Astrocyte (in vitro differentiated cells and primary cell): ENCODE results near the gene RGPD8. TPM values are rescaled to one million over a fixed set of nuclear protein-coding genes. Genes with fewer than 3 reads are reported as not detected.
"Not testable (repeated sequence)": the region's sequence is repeated elsewhere in the genome, so short reads cannot be mapped to it uniquely, and the experiment has no call there.

Experiments used
- DNase-seq: peaks from one replicate; pipeline ENCODE4 v3.0.0-alpha.2; 2010; ENCODE audit warnings: low read depth
- FAIRE-seq: peaks from 2 replicates; lab custom pipeline; 2011; peaks lifted over from hg19 to GRCh38; lab: Jason Lieb, UNC
- H2AFZ ChIP-seq: 2 replicates; pipeline ENCODE4 v1.6.0; 2012; ENCODE audit warnings: low read depth, low read length, inconsistent platforms
- H3K27ac ChIP-seq: 2 replicates; pipeline ENCODE4 v1.5.1; 2011; ENCODE audit warnings: low read depth, low read length, inconsistent platforms
- H3K27me3 ChIP-seq: 2 replicates; pipeline ENCODE4 v1.6.0; 2011; ENCODE audit warnings: low read length, inconsistent platforms; ENCODE audit not compliant: insufficient read depth
- H3K36me3 ChIP-seq: 2 replicates; pipeline ENCODE4 v1.5.1; 2011; ENCODE audit warnings: low read length, inconsistent platforms; ENCODE audit not compliant: insufficient read depth
- H3K4me1 ChIP-seq: 2 replicates; pipeline ENCODE4 v1.5.1; 2011; ENCODE audit warnings: low read length, inconsistent platforms; ENCODE audit not compliant: insufficient read depth
- H3K4me2 ChIP-seq: 2 replicates; pipeline ENCODE4 v1.6.0; 2012; ENCODE audit warnings: low read length, inconsistent platforms
- H3K4me3 ChIP-seq: 2 replicates; pipeline ENCODE4 v1.5.1; 2011; ENCODE audit warnings: low read depth, mild to moderate bottlenecking, low read length, inconsistent platforms; ENCODE audit not compliant: insufficient read depth
- H3K79me2 ChIP-seq: 2 replicates; pipeline ENCODE4 v1.6.0; 2012; ENCODE audit warnings: mild to moderate bottlenecking, low read length, inconsistent platforms; ENCODE audit not compliant: insufficient read depth
- H3K9ac ChIP-seq: 2 replicates; pipeline ENCODE4 v1.6.0; 2012; ENCODE audit warnings: mild to moderate bottlenecking, low read length, inconsistent platforms
- H3K9me3 ChIP-seq: 2 replicates; pipeline ENCODE4 v1.5.1; 2012; ENCODE audit warnings: low read depth, mild to moderate bottlenecking, low read length, inconsistent platforms; ENCODE audit not compliant: insufficient read depth
- H4K20me1 ChIP-seq: 2 replicates; pipeline ENCODE4 v1.6.0; 2012; ENCODE audit warnings: low read length, inconsistent platforms; ENCODE audit not compliant: insufficient read depth
- H3K27ac Mint-ChIP-seq: one replicate; pipeline ENCODE4 v1.8.0; 2021; ENCODE audit warnings: mild to moderate bottlenecking, mixed read lengths; ENCODE audit not compliant: unreplicated experiment
- H3K27me3 Mint-ChIP-seq: one replicate; pipeline ENCODE4 v1.8.0; 2021; ENCODE audit warnings: low read depth, mixed read lengths; ENCODE audit not compliant: unreplicated experiment
- H3K36me3 Mint-ChIP-seq: one replicate; pipeline ENCODE4 v1.8.0; 2021; ENCODE audit warnings: low read depth, mixed read lengths; ENCODE audit not compliant: unreplicated experiment
- H3K4me1 Mint-ChIP-seq: one replicate; pipeline ENCODE4 v1.8.0; 2021; ENCODE audit warnings: low read depth, mixed read lengths; ENCODE audit not compliant: unreplicated experiment
- H3K4me3 Mint-ChIP-seq: one replicate; pipeline ENCODE4 v1.8.0; 2021; ENCODE audit warnings: mild to moderate bottlenecking, moderate library complexity, mixed read lengths; ENCODE audit not compliant: unreplicated experiment
- H3K9me3 Mint-ChIP-seq: one replicate; pipeline ENCODE4 v1.8.0; 2021; ENCODE audit warnings: mild to moderate bottlenecking, mixed read lengths; ENCODE audit not compliant: unreplicated experiment
- CTCF ChIP-seq: IDR thresholded peaks from 2 replicates; pipeline ENCODE4 v1.5.1; 2011; ENCODE audit warnings: low read depth, mild to moderate bottlenecking, inconsistent platforms, low read length, moderate library complexity; ENCODE audit not compliant: insufficient read depth
- EZH2 ChIP-seq: IDR thresholded peaks from 2 replicates; pipeline ENCODE4 v1.6.1; 2012; ENCODE audit warnings: mild to moderate bottlenecking, low read length, inconsistent platforms; ENCODE audit not compliant: insufficient read depth
- total RNA-seq: library from RNA; stranded (reverse); gene quantifications from 2 replicates; pipeline ENCODE4 v1.2.1, GENCODE V29; 2021

Gene RGPD8
- total RNA-seq, 1 donor from 2014 or later = 9.6 TPM

- Histone ChIP-seq H3K4me3 (no peak overlapping the region), H3K27me3 (no peaks in the 10 kb centered on the region), H3K4me2 (no peak overlapping the region), H3K9me3 (peaks cover 3% of the 10 kb centered on the region), H3K9ac (no peak overlapping the region), H3K36me3 (no peaks in the 10 kb centered on the region), H3K79me2 (no peaks in the 10 kb centered on the region), H3K27ac (no peak overlapping the region), H2AFZ (no peak overlapping the region), H3K4me1 (no peaks in the 10 kb centered on the region), H4K20me1 (no peaks in the 10 kb centered on the region)
- no peak for DNase-seq
- no peak for FAIRE-seq
- H3K27ac Mint-ChIP-seq = no peak overlapping the region
- peaks cover 12% of the 10 kb centered on the region for H3K9me3 Mint-ChIP-seq
- peaks cover 11% of the 10 kb centered on the region for H3K27me3 Mint-ChIP-seq
- no peaks in the 10 kb centered on the region for H3K36me3 Mint-ChIP-seq
- H3K4me1 Mint-ChIP-seq = no peaks in the 10 kb centered on the region
- H3K4me3 Mint-ChIP-seq = no peak overlapping the region
- TF ChIP-seq EZH2 (no peak), CTCF (no peak)
Observed at GRCh38 chr2:112451317-112451716, 17.9 kb upstream of the RGPD8 start.

GRCh38 chr2:112449854-112450253 is 16.4 kb upstream of the RGPD8 start:
- H3K27me3 ChIP-seq = no peaks in the 10 kb centered on the region
- no peak for FAIRE-seq
- H3K9ac ChIP-seq = no peak overlapping the region
- H3K4me1 ChIP-seq = no peaks in the 10 kb centered on the region
- DNase-seq = no peak
- Mint-ChIP-seq H3K36me3 (no peaks in the 10 kb centered on the region), H3K9me3 (peaks cover 10% of the 10 kb centered on the region), H3K4me1 (no peaks in the 10 kb centered on the region), H3K4me3 (no peak overlapping the region), H3K27me3 (peaks cover 5% of the 10 kb centered on the region), H3K27ac (no peak overlapping the region)
- no peaks in the 10 kb centered on the region for H3K79me2 ChIP-seq
- TF ChIP-seq EZH2 = no peak
- TF ChIP-seq CTCF = no peak
- H3K4me3 ChIP-seq = no peak overlapping the region
- no peaks in the 10 kb centered on the region for H4K20me1 ChIP-seq
- H3K27ac ChIP-seq = no peak overlapping the region
- no peaks in the 10 kb centered on the region for H3K36me3 ChIP-seq
- no peak overlapping the region for H2AFZ ChIP-seq
- H3K4me2 ChIP-seq = no peak overlapping the region
- peaks cover 3% of the 10 kb centered on the region for H3K9me3 ChIP-seq

GRCh38 chr2:112444256-112444655 is 10.8 kb upstream of the RGPD8 start:
- H3K36me3 Mint-ChIP-seq, H3K27ac Mint-ChIP-seq, H3K79me2 ChIP-seq, H3K27me3 Mint-ChIP-seq, H3K27me3 ChIP-seq, H3K4me2 ChIP-seq, DNase-seq, H3K36me3 ChIP-seq, H3K9me3 ChIP-seq, FAIRE-seq, H3K4me1 Mint-ChIP-seq, H2AFZ ChIP-seq, H3K4me3 Mint-ChIP-seq, H4K20me1 ChIP-seq, H3K9ac ChIP-seq, H3K9me3 Mint-ChIP-seq, H3K4me1 ChIP-seq, H3K27ac ChIP-seq, H3K4me3 ChIP-seq: not testable (repeated sequence)

DNA sequence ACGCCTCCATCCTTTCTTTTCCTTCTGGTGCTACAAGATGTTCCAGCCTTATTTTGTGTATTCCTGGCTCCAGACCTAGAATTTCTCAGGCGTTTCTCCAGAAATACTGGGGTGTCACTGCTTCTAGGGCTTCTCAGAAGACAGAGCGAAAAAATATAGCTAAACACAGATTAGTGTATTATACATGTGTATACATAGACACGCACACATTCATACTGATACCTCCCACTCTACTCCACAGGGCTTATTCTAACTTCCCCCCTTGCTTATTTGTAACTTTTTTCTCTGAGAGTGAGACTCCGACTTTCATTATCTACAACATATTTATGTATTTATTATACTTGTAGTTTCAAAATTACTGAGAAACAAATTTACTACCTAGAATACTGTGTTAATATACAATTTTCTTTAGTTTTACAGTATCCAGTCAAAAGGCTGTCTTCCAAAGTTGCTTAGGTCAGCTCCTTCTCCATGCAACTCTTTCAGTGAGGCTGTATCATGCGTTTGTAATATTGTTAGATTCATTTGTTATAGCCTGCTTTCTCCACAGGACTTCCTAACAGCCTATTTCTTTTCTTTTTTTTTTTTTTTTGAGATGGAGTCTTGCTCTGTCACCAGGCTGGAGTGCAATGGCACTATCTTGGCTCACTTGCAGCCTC is 5.3 kb upstream of the RGPD8 start:
- not testable (repeated sequence) for FAIRE-seq, H3K9me3 Mint-ChIP-seq

DNA sequence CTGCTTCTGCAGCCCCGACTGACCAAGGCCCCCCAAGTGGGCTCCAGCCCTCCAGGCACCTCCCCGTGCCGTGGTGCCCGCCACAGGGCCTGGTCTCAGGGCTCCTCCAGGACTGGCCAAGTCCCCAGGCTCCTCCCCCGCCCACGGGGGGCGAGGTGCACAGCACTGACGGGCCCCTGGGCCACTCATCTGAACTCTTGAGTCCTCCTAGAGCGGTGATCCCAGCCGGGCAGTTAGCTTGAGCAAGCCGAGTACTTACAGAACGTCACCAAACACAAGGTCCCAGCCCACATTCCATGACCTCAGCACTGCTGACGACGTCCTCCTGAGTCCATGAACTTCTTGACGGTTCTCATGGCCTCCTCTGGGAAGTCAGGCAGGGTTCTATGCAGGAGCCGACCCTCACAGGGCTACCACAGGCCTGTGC is 4.0 kb upstream of the RGPD8 start:
- H3K4me1 Mint-ChIP-seq, H3K27me3 Mint-ChIP-seq, H3K27me3 ChIP-seq, FAIRE-seq, H2AFZ ChIP-seq, H3K4me2 ChIP-seq, H3K36me3 Mint-ChIP-seq, H3K36me3 ChIP-seq, H3K4me3 Mint-ChIP-seq, H3K79me2 ChIP-seq, H3K4me1 ChIP-seq, H3K9ac ChIP-seq, DNase-seq, H3K27ac ChIP-seq, H3K4me3 ChIP-seq, H3K27ac Mint-ChIP-seq, H4K20me1 ChIP-seq, H3K9me3 Mint-ChIP-seq, H3K9me3 ChIP-seq: not testable (repeated sequence)

More for the DNA sequence above, 5.3 kb upstream of the RGPD8 start:
- not testable (repeated sequence) for H3K4me3 Mint-ChIP-seq, H3K27me3 Mint-ChIP-seq, H4K20me1 ChIP-seq, H3K27ac Mint-ChIP-seq, H3K9ac ChIP-seq, H3K4me1 ChIP-seq, H3K4me1 Mint-ChIP-seq, H3K4me3 ChIP-seq, H3K36me3 Mint-ChIP-seq, H2AFZ ChIP-seq, H3K9me3 ChIP-seq, H3K36me3 ChIP-seq, H3K4me2 ChIP-seq, H3K79me2 ChIP-seq, H3K27me3 ChIP-seq, DNase-seq, H3K27ac ChIP-seq
